ENCODE measurements around the gene ACSL6.

Gene ACSL6

DNA sequence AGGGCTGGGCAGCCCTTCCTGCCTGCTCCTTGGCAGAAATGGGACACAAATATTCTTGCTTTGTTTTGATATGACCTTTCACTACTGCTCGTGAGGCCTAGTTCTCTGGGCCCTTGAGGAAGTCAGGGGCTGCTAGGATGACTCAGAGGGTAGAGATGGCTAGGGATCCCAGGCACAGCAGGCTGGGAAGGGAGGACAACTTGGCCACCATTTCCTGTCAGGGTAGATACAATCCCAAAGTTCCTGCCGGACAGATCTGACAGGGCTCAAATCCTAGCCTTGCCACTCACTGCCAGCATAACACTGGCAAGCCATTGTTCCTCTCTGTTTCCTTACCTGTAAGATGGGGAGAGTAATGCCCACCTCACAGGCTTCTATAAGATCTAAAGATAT lies 34.2 kb downstream of the ACSL6 start:
- TF ChIP-seq, protein P1, sequence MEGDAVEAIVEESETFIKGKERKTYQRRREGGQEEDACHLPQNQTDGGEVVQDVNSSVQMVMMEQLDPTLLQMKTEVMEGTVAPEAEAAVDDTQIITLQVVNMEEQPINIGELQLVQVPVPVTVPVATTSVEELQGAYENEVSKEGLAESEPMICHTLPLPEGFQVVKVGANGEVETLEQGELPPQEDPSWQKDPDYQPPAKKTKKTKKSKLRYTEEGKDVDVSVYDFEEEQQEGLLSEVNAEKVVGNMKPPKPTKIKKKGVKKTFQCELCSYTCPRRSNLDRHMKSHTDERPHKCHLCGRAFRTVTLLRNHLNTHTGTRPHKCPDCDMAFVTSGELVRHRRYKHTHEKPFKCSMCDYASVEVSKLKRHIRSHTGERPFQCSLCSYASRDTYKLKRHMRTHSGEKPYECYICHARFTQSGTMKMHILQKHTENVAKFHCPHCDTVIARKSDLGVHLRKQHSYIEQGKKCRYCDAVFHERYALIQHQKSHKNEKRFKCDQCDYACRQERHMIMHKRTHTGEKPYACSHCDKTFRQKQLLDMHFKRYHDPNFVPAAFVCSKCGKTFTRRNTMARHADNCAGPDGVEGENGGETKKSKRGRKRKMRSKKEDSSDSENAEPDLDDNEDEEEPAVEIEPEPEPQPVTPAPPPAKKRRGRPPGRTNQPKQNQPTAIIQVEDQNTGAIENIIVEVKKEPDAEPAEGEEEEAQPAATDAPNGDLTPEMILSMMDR (IDR thresholded peaks at IDR 0.05; ENCODE audit: insufficient read depth, low read depth, low read length, missing control alignments), result no peak
- no peak for DNase-seq (ENCODE audit: low read depth)
- no peak overlapping the region for H3K4me3 ChIP-seq (ENCODE audit: low read length)

DNA sequence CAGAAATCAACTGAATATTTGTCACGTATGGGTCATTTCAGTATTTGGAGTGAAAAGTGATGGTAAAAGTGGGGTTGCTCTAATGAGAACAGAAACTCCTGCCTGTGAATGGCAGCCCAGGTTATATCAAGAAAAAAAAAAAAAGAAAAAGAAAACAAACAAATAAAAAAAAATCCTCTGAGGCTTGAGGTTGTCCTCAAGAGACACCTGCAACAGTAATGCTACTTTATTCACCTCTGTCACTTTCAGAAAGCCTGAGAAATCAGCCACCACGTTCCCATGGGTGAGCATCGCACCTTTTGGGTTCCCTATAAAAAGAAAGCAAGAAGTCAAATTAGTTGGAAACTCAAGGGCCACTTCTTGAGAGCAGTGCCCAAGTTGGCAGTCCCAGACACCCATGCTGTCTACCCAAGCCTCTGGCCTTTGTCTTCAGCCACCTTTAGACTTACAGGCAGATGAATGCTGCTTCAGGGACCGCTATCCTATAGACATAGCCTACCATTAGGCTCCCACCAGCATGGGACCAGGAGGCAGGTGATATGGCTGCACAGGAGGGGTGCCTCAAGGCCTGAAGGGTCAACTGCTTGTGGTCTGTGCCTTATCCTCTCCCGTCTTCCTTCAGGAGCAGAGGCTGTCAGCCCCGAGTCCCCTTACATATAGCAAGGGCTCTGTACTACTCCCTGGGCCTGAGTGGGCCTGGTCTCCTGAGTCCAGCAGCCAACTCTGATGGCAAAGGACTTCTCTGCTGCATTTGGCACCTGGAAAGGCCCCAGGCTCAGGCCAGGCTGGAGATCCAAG lies 34.8 kb downstream of the ACSL6 start:
- TF ChIP-seq, protein P1 (IDR thresholded peaks at IDR 0.05; ENCODE audit: insufficient read depth, low read depth, low read length, missing control alignments), result no peak
- no peak for DNase-seq (ENCODE audit: low read depth)
- no peak overlapping the region for H3K4me3 ChIP-seq (ENCODE audit: low read length)

DNA sequence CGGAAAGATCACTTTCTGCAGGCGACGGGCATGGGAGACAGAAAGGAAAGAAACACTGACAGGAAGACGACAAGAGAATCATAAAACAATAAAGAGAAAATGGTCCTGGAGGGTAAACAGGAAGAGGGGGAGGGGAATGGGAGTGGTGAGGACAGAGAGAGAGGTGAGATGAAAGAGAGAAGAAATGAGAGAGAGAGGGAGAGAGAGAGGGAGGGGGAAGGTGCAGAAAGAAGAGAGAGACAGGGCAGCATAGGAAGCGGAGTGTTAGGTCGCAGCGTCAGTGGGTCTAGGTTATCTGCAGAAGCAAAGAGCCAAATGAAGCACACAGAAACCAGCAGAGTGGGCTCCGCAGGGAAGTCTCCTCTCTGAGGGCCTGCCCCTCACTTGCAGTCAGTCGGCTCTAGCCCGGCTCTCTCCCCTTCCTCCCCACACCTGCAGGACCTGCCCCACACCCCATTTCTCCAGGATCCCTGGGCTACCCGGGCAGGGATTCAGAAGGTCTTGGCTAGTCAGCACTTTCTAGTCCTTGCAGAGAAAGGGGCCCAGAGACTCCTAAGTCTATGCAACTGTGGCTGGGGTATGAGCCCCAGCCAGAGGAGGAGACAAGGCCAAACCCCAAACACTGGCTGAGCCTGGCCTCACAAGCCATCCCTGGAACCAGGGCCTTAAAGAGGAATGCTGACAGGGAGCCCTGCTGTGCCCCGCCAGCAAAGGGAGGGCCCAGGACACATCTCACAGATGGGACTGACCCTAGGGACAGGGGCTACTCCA lies 36.3 kb downstream of the ACSL6 start:
- DNase-seq (ENCODE audit: low read depth), result no peak
- H3K4me3 ChIP-seq (ENCODE audit: low read length), result no peak overlapping the region
- TF ChIP-seq, protein P1 (IDR thresholded peaks at IDR 0.05; ENCODE audit: insufficient read depth, low read depth, low read length, missing control alignments), result no peak

DNA sequence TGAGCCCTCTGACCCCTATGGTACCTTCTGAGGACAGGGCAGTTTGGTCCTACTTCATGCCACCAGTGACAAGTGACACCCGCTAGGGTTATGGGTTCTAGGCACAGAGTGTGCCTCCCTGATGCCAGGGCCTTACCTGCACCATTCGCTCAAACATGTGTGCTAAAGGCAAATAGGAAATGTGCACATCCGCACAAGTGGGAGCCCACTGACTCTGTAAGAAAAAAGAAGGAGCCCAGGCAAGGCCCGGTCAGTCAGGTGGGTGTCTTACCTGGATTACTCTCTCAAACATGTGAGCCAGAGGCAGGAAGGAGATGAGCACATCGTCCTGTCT lies 36.9 kb downstream of the ACSL6 start:
- no peak for DNase-seq (ENCODE audit: low read depth)
- H3K4me3 ChIP-seq (ENCODE audit: low read length), result no peak overlapping the region
- TF ChIP-seq, protein P1 (IDR thresholded peaks at IDR 0.05; ENCODE audit: insufficient read depth, low read depth, low read length, missing control alignments), result no peak

DNA sequence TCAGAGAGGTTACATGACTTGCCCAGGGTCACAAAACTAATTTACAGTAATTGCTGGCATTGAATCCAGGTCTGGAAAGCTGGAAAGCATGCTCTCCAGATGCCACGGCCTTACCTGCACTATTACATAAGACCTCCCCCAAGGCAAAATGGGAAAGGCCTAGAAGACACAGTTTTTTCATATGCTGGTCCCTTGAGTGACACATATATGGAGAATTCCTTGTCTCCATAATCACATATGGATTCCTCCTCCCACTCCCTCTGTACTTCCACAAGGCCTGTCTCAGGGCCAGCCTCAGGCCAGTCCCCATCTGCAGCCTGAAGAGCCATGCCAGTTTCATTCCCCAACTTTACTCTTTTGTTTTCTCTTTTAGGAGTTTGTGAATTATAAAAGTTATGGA lies 37.4 kb downstream of the ACSL6 start:
- no peak for DNase-seq (ENCODE audit: low read depth)
- TF ChIP-seq, protein P1 (IDR thresholded peaks at IDR 0.05; ENCODE audit: insufficient read depth, low read depth, low read length, missing control alignments), result no peak
- no peak overlapping the region for H3K4me3 ChIP-seq (ENCODE audit: low read length)

DNA sequence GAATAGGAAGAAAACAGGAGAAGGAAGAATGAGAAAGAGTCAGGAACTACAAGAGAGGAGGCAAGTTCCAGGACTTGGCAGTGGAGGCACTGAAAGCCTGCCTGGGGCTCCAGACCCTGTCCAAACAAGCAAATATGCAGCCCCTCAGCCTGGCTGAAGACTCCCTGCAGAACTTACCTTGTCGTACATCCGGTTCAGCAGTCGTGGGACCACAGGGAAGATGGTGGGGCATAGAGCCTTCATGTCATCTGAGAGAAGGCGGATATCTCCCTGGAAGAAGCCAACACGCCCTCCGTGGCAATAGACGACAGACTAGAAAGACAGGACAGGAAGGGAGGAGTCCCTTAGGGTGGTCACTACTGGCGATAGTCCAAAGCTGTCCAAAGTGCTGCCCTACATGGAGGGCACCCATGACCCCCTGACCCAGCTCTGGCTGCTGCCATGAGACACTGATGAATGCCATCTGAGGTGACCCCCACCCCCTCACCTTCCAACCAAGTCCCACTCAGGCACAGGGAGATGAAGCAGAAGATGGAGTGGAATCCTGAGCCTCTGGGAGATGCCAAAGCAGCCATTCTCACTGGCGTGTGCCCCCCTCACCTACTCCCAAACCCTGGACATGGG lies 38.3 kb downstream of the ACSL6 start:
- no peak for DNase-seq (ENCODE audit: low read depth)
- TF ChIP-seq, protein P1 (IDR thresholded peaks at IDR 0.05; ENCODE audit: insufficient read depth, low read depth, low read length, missing control alignments), result no peak
- H3K4me3 ChIP-seq (ENCODE audit: low read length), result no peak overlapping the region
